BJ (cell line): ENCODE data around the gene ADGRG3. TPM values are rescaled to one million over a fixed set of nuclear protein-coding genes. Genes with fewer than 3 reads are reported as not detected.

Experiments
- CTCF ChIA-PET: fragments of 350-600 bp; formaldehyde crosslinking; extraction: SDS; loops from one replicate; lab custom pipeline; 2021; ENCODE audit warnings: antibody characterized with exemption, inconsistent platforms; lab: Yijun Ruan, JAX
- POLR2A ChIA-PET: fragments of 300-600 bp; sonication (Branson Sonifier 250); formaldehyde crosslinking; extraction: SDS; loops from one replicate; lab custom pipeline; 2021; ENCODE audit warnings: antibody characterized with exemption; lab: Charles Lee
- DNase-seq: peaks from one replicate; pipeline ENCODE4 v3.0.0-alpha.2; 2011; ENCODE audit warnings: low read depth
- H3K27me3 ChIP-seq: 2 replicates; pipeline ENCODE4 v1.6.0; 2011; ENCODE audit warnings: low read length; ENCODE audit not compliant: control insufficient read depth, insufficient read depth
- H3K36me3 ChIP-seq: 2 replicates; pipeline ENCODE4 v1.5.1; 2011; ENCODE audit warnings: low read length; ENCODE audit not compliant: control insufficient read depth, insufficient read depth
- H3K4me3 ChIP-seq: 2 replicates; pipeline ENCODE4 v1.5.1; 2011; ENCODE audit warnings: low read depth, mild to moderate bottlenecking, control low read depth, low read length
- polyA plus RNA-seq: library from polyadenylated mRNA; depleted of rRNA; stranded (reverse); fragments of >200 nt; gene quantifications from 2 replicates; pipeline ENCODE4 v1.2.3, GENCODE V29; 2011
- TF ChIP-seq, protein P1 (sequence below): IDR thresholded peaks from 2 replicates; pipeline ENCODE4 v1.5.1; 2011; ENCODE audit warnings: low read depth, mild to moderate bottlenecking, control low read depth, inconsistent platforms, low read length, moderate library complexity; ENCODE audit not compliant: insufficient read depth

ADGRG3 gene
- polyA plus RNA-seq, 1 experiment = not detected

DNA sequence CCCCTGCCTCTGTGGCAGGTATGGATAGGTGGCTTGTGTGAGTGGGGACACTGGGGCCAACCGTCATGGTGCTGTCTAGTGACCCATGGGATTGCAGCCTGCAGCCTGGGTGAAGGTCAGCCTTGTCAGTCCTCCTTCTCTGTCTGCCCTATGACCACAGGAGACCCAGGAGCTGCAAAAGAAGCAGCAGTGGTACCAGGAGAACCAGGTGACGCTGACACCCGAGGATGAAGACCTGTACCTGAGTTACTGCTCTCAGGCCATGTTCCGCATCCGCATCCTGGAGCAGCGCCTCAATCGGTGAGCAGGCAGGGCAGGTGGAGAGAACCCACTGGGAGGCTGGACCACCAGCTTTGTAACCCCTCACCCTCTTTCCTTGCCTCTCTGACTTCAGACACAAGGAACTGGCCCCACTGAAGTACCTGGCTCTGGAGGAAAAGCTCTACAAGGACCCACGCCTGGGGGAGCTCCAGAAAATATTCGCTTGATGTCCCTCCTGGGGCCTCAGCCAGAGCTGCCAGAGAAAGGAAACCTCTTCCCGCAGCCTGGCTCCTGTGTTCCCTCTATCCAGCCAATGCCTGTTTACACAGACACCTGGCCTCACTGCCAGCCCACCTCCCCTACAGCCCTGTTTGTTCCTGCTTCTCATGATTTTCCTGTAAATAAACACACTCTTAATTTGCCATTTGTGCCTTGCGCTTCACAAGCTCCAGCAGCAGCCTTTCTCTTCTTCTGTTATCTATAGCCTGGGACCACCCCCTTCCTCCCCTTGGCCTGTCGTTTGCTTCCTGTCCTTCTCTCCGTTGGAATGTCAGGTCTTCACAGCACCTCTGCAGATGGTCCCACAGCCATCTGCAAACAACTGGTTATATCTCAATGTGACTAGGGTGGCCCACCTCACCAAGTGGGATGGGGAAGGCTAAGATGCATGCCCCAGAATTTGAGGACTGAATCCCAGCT, 62.9 kb downstream of the ADGRG3 start:
- no peaks in the 10 kb centered on the region for H3K36me3 ChIP-seq
- H3K4me3 ChIP-seq = no peak overlapping the region
- no peaks in the 10 kb centered on the region for H3K27me3 ChIP-seq
- POLR2A ChIA-PET = no interaction called here
- DNase-seq = no peak
- CTCF ChIA-PET = no interaction called here
- TF ChIP-seq, protein P1, sequence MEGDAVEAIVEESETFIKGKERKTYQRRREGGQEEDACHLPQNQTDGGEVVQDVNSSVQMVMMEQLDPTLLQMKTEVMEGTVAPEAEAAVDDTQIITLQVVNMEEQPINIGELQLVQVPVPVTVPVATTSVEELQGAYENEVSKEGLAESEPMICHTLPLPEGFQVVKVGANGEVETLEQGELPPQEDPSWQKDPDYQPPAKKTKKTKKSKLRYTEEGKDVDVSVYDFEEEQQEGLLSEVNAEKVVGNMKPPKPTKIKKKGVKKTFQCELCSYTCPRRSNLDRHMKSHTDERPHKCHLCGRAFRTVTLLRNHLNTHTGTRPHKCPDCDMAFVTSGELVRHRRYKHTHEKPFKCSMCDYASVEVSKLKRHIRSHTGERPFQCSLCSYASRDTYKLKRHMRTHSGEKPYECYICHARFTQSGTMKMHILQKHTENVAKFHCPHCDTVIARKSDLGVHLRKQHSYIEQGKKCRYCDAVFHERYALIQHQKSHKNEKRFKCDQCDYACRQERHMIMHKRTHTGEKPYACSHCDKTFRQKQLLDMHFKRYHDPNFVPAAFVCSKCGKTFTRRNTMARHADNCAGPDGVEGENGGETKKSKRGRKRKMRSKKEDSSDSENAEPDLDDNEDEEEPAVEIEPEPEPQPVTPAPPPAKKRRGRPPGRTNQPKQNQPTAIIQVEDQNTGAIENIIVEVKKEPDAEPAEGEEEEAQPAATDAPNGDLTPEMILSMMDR = no peak

DNA sequence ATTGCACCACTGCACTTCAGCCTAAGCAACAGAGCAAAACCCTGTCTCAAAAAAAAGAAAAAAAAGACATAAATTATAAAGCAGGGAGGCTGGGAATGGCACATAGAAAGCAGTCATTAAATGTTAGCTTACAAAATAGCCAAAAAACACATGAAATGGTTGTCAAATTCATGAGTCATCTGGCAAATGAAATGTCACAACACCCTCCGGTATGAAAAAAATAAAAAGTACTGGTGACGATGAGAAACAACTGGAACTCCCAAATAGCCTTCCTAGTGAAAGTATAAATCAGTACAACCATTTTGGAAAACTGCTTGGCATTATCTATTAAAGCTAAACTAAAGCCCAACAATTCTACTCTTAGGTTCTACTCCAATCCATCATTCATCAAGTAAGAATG, 63.9 kb downstream of the ADGRG3 start:
- CTCF ChIA-PET = interaction anchor here (0.6 kb wide), 1 partner anchor 148 kb away, joined by 3 read pairs; no protein-coding TSS in a partner anchor
- TF ChIP-seq, protein P1 = no peak
- no peaks in the 10 kb centered on the region for H3K36me3 ChIP-seq
- POLR2A ChIA-PET = no interaction called here
- peak; percentile 37 for DNase-seq
- H3K4me3 ChIP-seq = no peak overlapping the region
- H3K27me3 ChIP-seq = no peaks in the 10 kb centered on the region

GRCh38 chr16:57732714-57733113, 64.6 kb downstream of the ADGRG3 start:
- Histone ChIP-seq H3K27me3 (no peaks in the 10 kb centered on the region), H3K36me3 (no peaks in the 10 kb centered on the region), H3K4me3 (no peak overlapping the region)
- ChIA-PET CTCF (interaction anchor here (0.6 to 0.9 kb wide), 2 partner anchors 8 to 149 kb away, joined by 3 read pairs; no protein-coding TSS in a partner anchor), POLR2A (no interaction called here)
- DNase-seq = no peak
- TF ChIP-seq, protein P1 = no peak

GRCh38 chr16:57734308-57734924, 66.3 kb downstream of the ADGRG3 start:
- Histone ChIP-seq H3K36me3 (no peaks in the 10 kb centered on the region; the same call in 1 of the 2 replicates), H3K27me3 (no peaks in the 10 kb centered on the region), H3K4me3 (peak overlapping the region; percentile 70)
- TF ChIP-seq, protein P1 = no peak
- POLR2A ChIA-PET = no interaction called here
- CTCF ChIA-PET = interaction anchor here (1.2 to 1.3 kb wide), 2 partner anchors 13 to 129 kb away, joined by 3 to 5 read pairs; no protein-coding TSS in a partner anchor
- no peak for DNase-seq
